PFSK-1 (cell line): ENCODE results near the gene SYNPO.

Experiments
- FOXP2 ChIP-seq: optimal IDR thresholded peaks from 2 replicates; pipeline ENCODE3; 2011; ENCODE audit warnings: borderline replicate concordance, control low read depth, inconsistent platforms; ENCODE audit not compliant: insufficient read depth; ENCODE audit errors: extremely low read length, extremely low read depth
- POLR2AphosphoS5 ChIP-seq: IDR thresholded peaks from 2 replicates; pipeline ENCODE4 v1.6.1; 2012; ENCODE audit warnings: low read depth, mild to moderate bottlenecking, control low read depth, low read length, moderate library complexity
- SIN3A ChIP-seq: IDR thresholded peaks from 2 replicates; pipeline ENCODE4 v1.6.1; 2012; ENCODE audit warnings: mild to moderate bottlenecking, low read length, moderate library complexity, borderline replicate concordance; ENCODE audit not compliant: insufficient read depth
- TAF1 ChIP-seq: IDR thresholded peaks from 2 replicates; pipeline ENCODE4 v1.6.1; 2012; ENCODE audit warnings: low read length, control low read depth, borderline replicate concordance; ENCODE audit not compliant: insufficient read depth
- TF ChIP-seq, protein P1 (sequence below), 2 experiments: IDR thresholded peaks; 2 replicates each; pipeline versions ENCODE4 v1.6.1 to v1.8.0; 2011 to 2012; ENCODE audit warnings: low read depth in 2 of 2, low read length in 2 of 2, control low read depth in 1 of 2, inconsistent platforms in 1 of 2, mild to moderate bottlenecking in 1 of 2, moderate library complexity in 1 of 2; ENCODE audit not compliant: insufficient read depth in 1 of 2

SYNPO gene

GRCh38 chr5:150619359-150620230 is 20.9 kb upstream of the SYNPO start:
- TF ChIP-seq TAF1 (no peak), FOXP2 (no peak), SIN3A (no peak), POLR2AphosphoS5 (no peak)
- TF ChIP-seq, protein P1, sequence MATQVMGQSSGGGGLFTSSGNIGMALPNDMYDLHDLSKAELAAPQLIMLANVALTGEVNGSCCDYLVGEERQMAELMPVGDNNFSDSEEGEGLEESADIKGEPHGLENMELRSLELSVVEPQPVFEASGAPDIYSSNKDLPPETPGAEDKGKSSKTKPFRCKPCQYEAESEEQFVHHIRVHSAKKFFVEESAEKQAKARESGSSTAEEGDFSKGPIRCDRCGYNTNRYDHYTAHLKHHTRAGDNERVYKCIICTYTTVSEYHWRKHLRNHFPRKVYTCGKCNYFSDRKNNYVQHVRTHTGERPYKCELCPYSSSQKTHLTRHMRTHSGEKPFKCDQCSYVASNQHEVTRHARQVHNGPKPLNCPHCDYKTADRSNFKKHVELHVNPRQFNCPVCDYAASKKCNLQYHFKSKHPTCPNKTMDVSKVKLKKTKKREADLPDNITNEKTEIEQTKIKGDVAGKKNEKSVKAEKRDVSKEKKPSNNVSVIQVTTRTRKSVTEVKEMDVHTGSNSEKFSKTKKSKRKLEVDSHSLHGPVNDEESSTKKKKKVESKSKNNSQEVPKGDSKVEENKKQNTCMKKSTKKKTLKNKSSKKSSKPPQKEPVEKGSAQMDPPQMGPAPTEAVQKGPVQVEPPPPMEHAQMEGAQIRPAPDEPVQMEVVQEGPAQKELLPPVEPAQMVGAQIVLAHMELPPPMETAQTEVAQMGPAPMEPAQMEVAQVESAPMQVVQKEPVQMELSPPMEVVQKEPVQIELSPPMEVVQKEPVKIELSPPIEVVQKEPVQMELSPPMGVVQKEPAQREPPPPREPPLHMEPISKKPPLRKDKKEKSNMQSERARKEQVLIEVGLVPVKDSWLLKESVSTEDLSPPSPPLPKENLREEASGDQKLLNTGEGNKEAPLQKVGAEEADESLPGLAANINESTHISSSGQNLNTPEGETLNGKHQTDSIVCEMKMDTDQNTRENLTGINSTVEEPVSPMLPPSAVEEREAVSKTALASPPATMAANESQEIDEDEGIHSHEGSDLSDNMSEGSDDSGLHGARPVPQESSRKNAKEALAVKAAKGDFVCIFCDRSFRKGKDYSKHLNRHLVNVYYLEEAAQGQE (IDR thresholded peaks at IDR 0.05; ENCODE audit: insufficient read depth in 1 of 2, low read depth in 2 of 2, low read length in 2 of 2) = no peak

DNA sequence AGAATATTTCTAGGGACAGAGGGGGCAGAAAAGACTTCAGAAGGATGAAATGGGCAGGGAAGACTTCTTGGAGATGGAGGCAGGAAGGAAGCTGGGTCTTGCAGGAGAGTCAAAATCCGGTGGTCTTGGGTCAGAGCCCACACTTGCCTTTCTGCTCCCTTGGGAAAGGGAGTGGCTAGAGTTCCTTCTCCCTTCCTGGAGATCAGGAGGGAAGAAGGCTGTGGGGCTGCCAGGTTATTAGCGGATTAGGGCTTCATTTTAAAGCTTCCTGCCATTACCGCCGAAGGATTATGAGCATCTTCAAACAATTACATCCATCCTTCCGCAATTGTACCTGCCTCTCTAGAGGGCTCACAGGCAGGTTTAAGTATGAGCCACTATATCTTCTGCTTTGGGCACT is 19.2 kb upstream of the SYNPO start:
- TF ChIP-seq FOXP2 (no peak), TAF1 (no peak), SIN3A (no peak)

DNA sequence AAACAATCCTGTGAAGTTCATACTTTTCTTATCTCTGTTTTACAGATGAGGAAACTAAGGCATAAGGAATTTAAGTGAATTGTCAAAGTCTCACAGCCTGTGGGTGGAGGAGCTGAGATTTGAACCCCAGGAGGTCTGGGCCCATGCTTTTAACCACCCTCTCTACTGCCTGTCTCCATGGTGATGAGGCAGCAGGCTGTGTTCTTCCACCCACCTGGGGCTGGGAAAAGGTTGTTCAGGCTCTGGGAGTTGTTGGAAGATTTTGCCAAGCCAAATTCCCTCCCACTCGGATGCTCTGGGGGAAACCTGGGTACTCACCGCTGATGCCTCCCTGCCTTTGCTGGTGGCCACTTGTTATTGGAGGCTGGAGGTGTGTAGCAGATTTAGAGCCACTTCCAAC is 18.3 kb upstream of the SYNPO start:
- no peak for TF ChIP-seq TAF1
- TF ChIP-seq SIN3A = no peak
- TF ChIP-seq, protein P1 (IDR thresholded peaks at IDR 0.05; ENCODE audit: insufficient read depth in 1 of 2, low read depth in 2 of 2, low read length in 2 of 2) = no peak
- TF ChIP-seq POLR2AphosphoS5 = no peak
- no peak for TF ChIP-seq FOXP2

DNA sequence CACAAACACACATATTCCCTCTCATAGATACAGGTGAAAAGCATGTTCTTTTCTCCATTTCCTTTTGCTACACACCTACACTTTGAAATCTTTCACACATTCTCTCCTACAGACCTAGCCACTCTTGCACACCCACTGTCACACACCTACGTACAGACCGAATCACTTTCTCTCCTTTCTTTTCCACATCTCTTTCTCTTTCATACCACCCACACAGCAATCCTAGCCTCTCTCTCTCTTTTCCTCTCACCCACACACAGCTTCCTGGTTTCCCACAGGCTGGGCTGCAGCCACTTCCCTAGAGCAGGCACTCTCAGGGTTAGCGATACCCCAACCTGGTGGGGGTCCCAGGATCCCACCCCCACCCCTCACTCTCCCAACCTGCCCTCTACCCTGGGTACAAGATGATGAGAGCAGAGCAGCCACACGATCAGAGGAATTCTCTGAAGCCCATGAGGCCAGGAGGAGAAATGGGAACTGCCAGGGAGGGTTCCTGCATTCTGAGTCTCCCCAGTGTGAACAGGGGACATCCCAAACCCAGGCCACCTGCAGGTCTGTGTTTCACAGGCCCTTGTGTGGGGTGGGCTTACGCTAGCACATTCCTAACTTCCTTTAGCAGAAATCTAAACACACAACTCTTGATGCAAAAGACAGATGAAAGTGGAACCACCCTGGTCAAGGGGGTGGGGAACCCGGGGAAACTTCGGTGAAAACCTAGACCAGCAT is 17.1 kb upstream of the SYNPO start:
- TF ChIP-seq TAF1 = no peak
- no peak for TF ChIP-seq FOXP2
- no peak for TF ChIP-seq SIN3A

- no peak for TF ChIP-seq POLR2AphosphoS5
- TF ChIP-seq SIN3A = no peak
- TF ChIP-seq, protein P1 (IDR thresholded peaks at IDR 0.05; ENCODE audit: insufficient read depth in 1 of 2, low read depth in 2 of 2, low read length in 2 of 2) = no peak
Measured at GRCh38 chr5:150623878-150624216, 16.6 kb upstream of the SYNPO start.

GRCh38 chr5:150624334-150625163 is 15.9 kb upstream of the SYNPO start:
- TF ChIP-seq TAF1 (no peak), POLR2AphosphoS5 (no peak), SIN3A (no peak), FOXP2 (no peak)
- TF ChIP-seq, protein P1 (IDR thresholded peaks at IDR 0.05; ENCODE audit: insufficient read depth in 1 of 2, low read depth in 2 of 2, low read length in 2 of 2) = no peak
